Measurements from ENCODE around the gene MOB3B. TPM values are rescaled to one million over a fixed set of nuclear protein-coding genes. Genes with fewer than 3 reads are reported as not detected.
A peak's percentile ranks its signal among the peaks of the same experiment; 100 is the strongest.

MOB3B gene
- total RNA-seq, 3 donors from 2014 or later = 12.8 to 19.3 (median 13.1) TPM

DNA sequence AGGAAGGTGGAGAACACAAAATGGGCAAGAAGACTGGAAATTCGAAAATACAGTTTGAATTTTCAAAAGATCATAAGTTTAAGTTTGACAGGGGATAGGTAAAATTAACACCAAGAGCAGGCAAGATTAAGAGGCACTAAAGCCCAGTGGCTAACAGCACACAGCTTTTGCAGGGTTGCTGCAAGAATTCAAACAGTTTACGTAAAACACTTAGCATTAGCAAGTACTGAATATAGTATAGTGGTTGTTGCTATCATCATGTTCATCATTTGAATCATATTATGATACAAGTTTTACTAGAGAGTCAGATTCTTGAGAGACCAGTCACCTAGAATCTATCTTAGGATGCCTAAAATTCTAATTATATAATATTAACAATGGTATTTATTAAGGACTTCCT, 66.8 kb downstream of the MOB3B start:
- intact Hi-C loops (cut with DNase I; ENCODE audit: low total_unique reads) = no loop called here
- Histone ChIP-seq H3K9me3 (no peaks in the 10 kb centered on the region), H3K4me1 (peaks cover 0 to 5% of the 10 kb centered on the region in 2 donors), H3K4me3 (no peak overlapping the region), H3K27me3 (no peaks in the 10 kb centered on the region), H3K36me3 (no peaks in the 10 kb centered on the region), H3K27ac (no peak overlapping the region)
- TF ChIP-seq CTCF (IDR thresholded peaks at IDR 0.05) (no peak), POLR2AphosphoS5 (IDR thresholded peaks at IDR 0.05) (no peak), POLR2A (IDR thresholded peaks at IDR 0.05) (no peak)
- DNase-seq (ENCODE audit: low spot score in 2 of 2) = no peak

DNA sequence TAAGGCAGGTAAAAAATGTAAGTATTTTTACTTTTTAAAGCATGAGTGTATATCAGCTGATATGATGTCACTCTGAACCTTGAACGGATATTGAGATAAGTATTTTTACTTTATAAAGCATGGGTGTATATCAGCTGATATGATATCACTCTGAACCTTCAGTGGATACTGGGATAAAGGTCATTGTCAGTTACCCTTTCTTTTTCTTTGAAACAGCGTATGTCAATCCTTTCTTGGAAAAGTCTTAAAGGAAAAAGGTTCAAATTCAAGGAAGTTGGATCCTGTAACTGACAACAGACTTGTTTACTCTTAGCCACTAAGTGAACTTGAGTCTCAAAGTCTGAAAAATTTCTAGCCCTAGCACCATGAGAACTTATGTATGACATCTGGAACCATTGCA, 67.2 kb downstream of the MOB3B start:
- peaks cover 0 to 5% of the 10 kb centered on the region in 2 donors for H3K4me1 ChIP-seq
- H3K27ac ChIP-seq = no peak overlapping the region
- TF ChIP-seq CTCF (IDR thresholded peaks at IDR 0.05) (no peak), POLR2A (IDR thresholded peaks at IDR 0.05) (no peak), POLR2AphosphoS5 (IDR thresholded peaks at IDR 0.05) (no peak)
- no peak for DNase-seq (ENCODE audit: low spot score in 2 of 2)
- H3K27me3 ChIP-seq = no peaks in the 10 kb centered on the region
- no peaks in the 10 kb centered on the region for H3K36me3 ChIP-seq
- no peaks in the 10 kb centered on the region for H3K9me3 ChIP-seq
- intact Hi-C loops (cut with DNase I; ENCODE audit: low total_unique reads) = no loop called here
- no peak overlapping the region for H3K4me3 ChIP-seq

DNA sequence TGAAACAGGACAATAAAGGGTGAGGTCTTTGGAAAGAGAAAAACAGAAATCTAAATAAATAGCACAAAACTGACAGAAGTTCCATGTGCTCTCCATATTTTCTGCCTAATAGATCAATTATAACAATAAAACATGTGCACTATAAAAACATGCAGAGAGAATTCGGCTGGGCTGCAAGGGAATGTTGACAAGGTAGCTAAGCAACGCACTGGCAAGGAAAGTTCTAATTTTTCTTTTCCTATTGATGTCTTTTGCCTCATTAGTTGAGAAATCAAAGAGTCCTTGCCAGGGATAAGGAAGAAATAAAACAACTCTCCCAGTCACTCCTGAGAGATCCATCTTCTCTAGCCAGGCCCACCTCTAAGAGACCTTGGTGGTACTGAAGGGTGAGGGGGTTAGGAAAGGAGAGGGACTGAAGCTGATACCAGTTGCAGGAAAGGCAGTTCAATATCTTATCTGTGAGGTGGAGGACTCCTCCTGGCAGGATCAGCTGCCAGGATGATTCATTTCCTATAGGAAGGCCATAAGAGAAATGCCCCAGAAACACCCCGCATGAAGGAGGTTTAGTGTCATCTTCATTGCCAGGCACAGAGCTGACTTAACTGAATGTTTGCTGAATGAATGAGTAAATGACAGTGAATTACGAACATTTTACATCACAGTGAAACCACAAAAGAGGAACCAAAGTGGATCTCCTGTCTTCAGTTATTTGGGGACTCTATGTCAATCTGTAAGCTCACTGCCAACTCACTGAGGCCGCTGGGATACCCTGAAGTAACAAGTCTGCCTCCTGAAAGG, 69.2 kb downstream of the MOB3B start:
- intact Hi-C loops (cut with DNase I; ENCODE audit: low total_unique reads) = no loop called here
- H3K9me3 ChIP-seq = no peaks in the 10 kb centered on the region
- no peaks in the 10 kb centered on the region for H3K27me3 ChIP-seq
- H3K4me1 ChIP-seq = peaks cover 0 to 3% of the 10 kb centered on the region in 2 donors
- no peak for DNase-seq (ENCODE audit: low spot score in 2 of 2)
- H3K4me3 ChIP-seq = no peak overlapping the region
- H3K27ac ChIP-seq = peak overlapping the region; percentile 75 to 84
- no peak for TF ChIP-seq POLR2A (IDR thresholded peaks at IDR 0.05)
- peak in 1 of 3 donors; percentile 42 for TF ChIP-seq POLR2AphosphoS5 (IDR thresholded peaks at IDR 0.05)
- no peaks in the 10 kb centered on the region for H3K36me3 ChIP-seq

- Histone ChIP-seq H3K4me3 (no peak overlapping the region), H3K36me3 (no peaks in the 10 kb centered on the region), H3K9me3 (no peaks in the 10 kb centered on the region), H3K4me1 (peaks cover 0 to 3% of the 10 kb centered on the region in 2 donors), H3K27ac (no peak overlapping the region), H3K27me3 (no peaks in the 10 kb centered on the region)
- TF ChIP-seq CTCF (IDR thresholded peaks at IDR 0.05) (no peak), POLR2A (IDR thresholded peaks at IDR 0.05) (no peak), POLR2AphosphoS5 (IDR thresholded peaks at IDR 0.05) (no peak)
- intact Hi-C loops (cut with DNase I; ENCODE audit: low total_unique reads) = no loop called here
- DNase-seq (ENCODE audit: low spot score in 2 of 2) = no peak
Observed at GRCh38 chr9:27457445-27457844, 72.2 kb downstream of the MOB3B start.

DNA sequence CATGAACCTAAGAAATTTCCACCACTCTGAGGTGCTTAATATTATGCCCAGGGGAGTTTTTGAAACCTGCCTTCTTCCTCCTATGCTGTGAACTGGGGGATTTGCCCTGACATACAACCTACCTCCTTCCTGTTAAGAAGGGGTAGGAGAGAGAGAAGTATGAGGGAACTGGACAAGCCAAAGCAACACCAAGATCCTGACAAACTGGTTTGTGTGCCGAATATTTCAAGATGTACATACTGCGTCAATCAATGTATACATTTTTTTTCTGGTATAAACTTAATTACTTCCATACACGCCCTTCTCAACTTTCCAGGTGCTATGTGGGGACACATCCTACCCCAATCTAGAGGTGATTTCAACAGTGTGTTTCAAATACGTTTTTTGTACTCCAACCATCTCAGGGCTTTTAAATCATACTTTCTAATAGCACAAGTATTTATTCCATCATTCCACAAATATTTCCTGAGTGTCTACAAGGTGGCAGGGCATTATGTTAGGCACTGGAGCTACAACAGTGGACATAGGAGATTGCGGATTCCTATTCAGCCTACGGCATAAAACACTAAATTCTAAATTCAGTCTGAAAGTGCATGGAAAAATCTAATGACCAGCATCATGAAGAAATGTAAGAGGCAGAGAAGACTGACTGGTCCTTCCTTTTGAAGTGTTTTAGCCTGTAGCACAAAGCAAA, 75.6 kb downstream of the MOB3B start:
- intact Hi-C loops (cut with DNase I; ENCODE audit: low total_unique reads) = no loop called here

More for the DNA sequence above, 75.6 kb downstream of the MOB3B start:
- H3K36me3 ChIP-seq = no peaks in the 10 kb centered on the region
- peak overlapping the region in 1 of 2 donors; percentile 7 for H3K27ac ChIP-seq
- no peaks in the 10 kb centered on the region for H3K9me3 ChIP-seq
- H3K4me1 ChIP-seq = peaks cover 0 to 3% of the 10 kb centered on the region in 2 donors
- TF ChIP-seq POLR2AphosphoS5 (IDR thresholded peaks at IDR 0.05) (no peak), POLR2A (IDR thresholded peaks at IDR 0.05) (no peak), CTCF (IDR thresholded peaks at IDR 0.05) (no peak)
- DNase-seq (ENCODE audit: low spot score in 2 of 2) = no peak
- no peaks in the 10 kb centered on the region for H3K27me3 ChIP-seq
- no peak overlapping the region for H3K4me3 ChIP-seq
